ENCODE results near the gene SH3D19.

GRCh38 chr4:151236036-151236435, 89.4 kb downstream of the SH3D19 start:
- TF ChIP-seq CTCF (IDR thresholded peaks at IDR 0.05) (no peak), POLR2AphosphoS5 (IDR thresholded peaks at IDR 0.05) (no peak), POLR2A (IDR thresholded peaks at IDR 0.05) (no peak)
